ENCODE data around the gene PPP1R8. TPM values are rescaled to one million over a fixed set of nuclear protein-coding genes. Genes with fewer than 3 reads are reported as not detected.
"Not testable (repeated sequence)": the region's sequence is repeated elsewhere in the genome, so short reads cannot be mapped to it uniquely, and the experiment has no call there.

The PPP1R8 gene
- total RNA-seq, 2 experiments from 2014 or later: 34.1 to 35.8 TPM

GRCh38 chr1:27864264-27864895 is 33.8 kb downstream of the PPP1R8 start:
- Mint-ChIP-seq H3K4me1 (ENCODE audit: low read depth) (peaks cover 44% of the 10 kb centered on the region), H3K27ac (peak overlapping the region; percentile 93), H3K27me3 (ENCODE audit: low read depth) (no peaks in the 10 kb centered on the region), H3K9me3 (no peaks in the 10 kb centered on the region), H3K4me3 (peak overlapping the region; percentile 43), H3K36me3 (ENCODE audit: low read depth) (no peaks in the 10 kb centered on the region)
- peak; percentile 78 for DNase-seq
- intact Hi-C loops (cut with micrococcal nuclease): loop anchor here (1.0 to 5.0 kb wide), 4 partner anchors 9 to 93 kb away; partner anchors contain the start of genes PPP1R8 and XKR8
- CTCF ChIA-PET: interaction anchor here (0.7 kb wide), 1 partner anchor 384 kb away, joined by 4 read pairs; no protein-coding TSS in a partner anchor

- Mint-ChIP-seq H3K36me3 (ENCODE audit: low read depth) (no peaks in the 10 kb centered on the region), H3K4me3 (no peak overlapping the region), H3K27me3 (ENCODE audit: low read depth) (no peaks in the 10 kb centered on the region), H3K27ac (peak overlapping the region; percentile 13), H3K4me1 (ENCODE audit: low read depth) (peaks cover 49% of the 10 kb centered on the region), H3K9me3 (no peaks in the 10 kb centered on the region)
- DNase-seq: no peak
- intact Hi-C loops (cut with micrococcal nuclease): loop anchor here (2.0 kb wide), 2 partner anchors 25 to 35 kb away; partner anchors contain the start of gene PPP1R8
- CTCF ChIA-PET: no interaction called here
Measured at GRCh38 chr1:27865821-27866220, 35.2 kb downstream of the PPP1R8 start.

- intact Hi-C loops (cut with micrococcal nuclease): no loop called here
- H3K9me3 Mint-ChIP-seq: no peaks in the 10 kb centered on the region
- H3K4me3 Mint-ChIP-seq: peak overlapping the region; percentile 67
- H3K36me3 Mint-ChIP-seq (ENCODE audit: low read depth): no peaks in the 10 kb centered on the region
- CTCF ChIA-PET: no interaction called here
- H3K27me3 Mint-ChIP-seq (ENCODE audit: low read depth): no peaks in the 10 kb centered on the region
- no peak for DNase-seq
- H3K27ac Mint-ChIP-seq: peak overlapping the region; percentile 91
- peaks cover 47% of the 10 kb centered on the region for H3K4me1 Mint-ChIP-seq (ENCODE audit: low read depth)
Measured at GRCh38 chr1:27868556-27868931, 38.0 kb downstream of the PPP1R8 start.

- no peaks in the 10 kb centered on the region for H3K27me3 Mint-ChIP-seq (ENCODE audit: low read depth)
- peak overlapping the region; percentile 67 for H3K4me3 Mint-ChIP-seq
- intact Hi-C loops (cut with micrococcal nuclease): no loop called here
- peak overlapping the region; percentile 91 for H3K27ac Mint-ChIP-seq
- H3K9me3 Mint-ChIP-seq: no peaks in the 10 kb centered on the region
- CTCF ChIA-PET: interaction anchor here (0.5 kb wide), 1 partner anchor 221 kb away, joined by 4 read pairs; no protein-coding TSS in a partner anchor
- peaks cover 46% of the 10 kb centered on the region for H3K4me1 Mint-ChIP-seq (ENCODE audit: low read depth)
- peak; percentile 77 for DNase-seq
- H3K36me3 Mint-ChIP-seq (ENCODE audit: low read depth): no peaks in the 10 kb centered on the region
Measured at GRCh38 chr1:27868932-27869718, 38.5 kb downstream of the PPP1R8 start.

- DNase-seq: no peak
- no peaks in the 10 kb centered on the region for H3K36me3 Mint-ChIP-seq (ENCODE audit: low read depth)
- H3K4me1 Mint-ChIP-seq (ENCODE audit: low read depth): peaks cover 44% of the 10 kb centered on the region
- intact Hi-C loops (cut with micrococcal nuclease): loop anchor here (5.0 kb wide), 1 partner anchor 97 kb away; the partner anchor contains the start of gene STX12
- H3K9me3 Mint-ChIP-seq: no peaks in the 10 kb centered on the region
- H3K4me3 Mint-ChIP-seq: peak overlapping the region; percentile 67
- H3K27me3 Mint-ChIP-seq (ENCODE audit: low read depth): no peaks in the 10 kb centered on the region
- CTCF ChIA-PET: interaction anchor here (0.5 kb wide), 1 partner anchor 220 kb away, joined by 4 read pairs; no protein-coding TSS in a partner anchor
- H3K27ac Mint-ChIP-seq: peak overlapping the region; percentile 91
Measured at GRCh38 chr1:27869719-27870085, 39.1 kb downstream of the PPP1R8 start.

- CTCF ChIA-PET; H3K36me3 Mint-ChIP-seq (ENCODE audit: low read depth); H3K27me3 Mint-ChIP-seq (ENCODE audit: low read depth); H3K9me3 Mint-ChIP-seq; H3K27ac Mint-ChIP-seq; H3K4me3 Mint-ChIP-seq; DNase-seq: not testable (repeated sequence)
- peaks cover 45% of the 10 kb centered on the region for H3K4me1 Mint-ChIP-seq (ENCODE audit: low read depth)
- intact Hi-C loops (cut with micrococcal nuclease): loop anchor here (5.0 kb wide), 1 partner anchor 99 kb away; the partner anchor contains the start of gene STX12
Measured at GRCh38 chr1:27871076-27871475, 40.5 kb downstream of the PPP1R8 start.

GRCh38 chr1:27872059-27872801 is 41.6 kb downstream of the PPP1R8 start, which contains the start of gene THEMIS2:
Gene THEMIS2 (plus strand): TSS chr1:27872544. CDS start chr1:27872572, 28 bp downstream.
- Mint-ChIP-seq H3K4me3 (peak within 1 kb of the TSS; percentile 86), H3K27ac (peak within 1 kb of the TSS; percentile 74), H3K36me3 (ENCODE audit: low read depth) (peaks cover 2% of the 10 kb centered on the region), H3K27me3 (ENCODE audit: low read depth) (no peaks in the 10 kb centered on the region), H3K4me1 (ENCODE audit: low read depth) (peaks cover 51% of the 10 kb centered on the region), H3K9me3 (no peaks in the 10 kb centered on the region)
- CTCF ChIA-PET: interaction anchor here (0.6 kb wide), 1 partner anchor 11 kb away, joined by 3 read pairs; no protein-coding TSS in a partner anchor
- DNase-seq: peak; percentile 81
- intact Hi-C loops (cut with micrococcal nuclease): loop anchor here (5.0 kb wide), 1 partner anchor 100 kb away; the partner anchor contains the start of gene STX12

- Mint-ChIP-seq H3K4me1 (ENCODE audit: low read depth) (peaks cover 48% of the 10 kb centered on the region), H3K9me3 (no peaks in the 10 kb centered on the region), H3K4me3 (peak overlapping the region; percentile 86), H3K27me3 (ENCODE audit: low read depth) (no peaks in the 10 kb centered on the region), H3K27ac (peak overlapping the region; percentile 74), H3K36me3 (ENCODE audit: low read depth) (peaks cover 2% of the 10 kb centered on the region)
- intact Hi-C loops (cut with micrococcal nuclease): loop anchor here (1.0 to 5.0 kb wide), 3 partner anchors 9 to 101 kb away; partner anchors contain the start of genes PPP1R8 and STX12
- peak; percentile 62 for DNase-seq
- CTCF ChIA-PET: interaction anchor here (0.6 kb wide), 1 partner anchor 11 kb away, joined by 3 read pairs; no protein-coding TSS in a partner anchor
Measured at GRCh38 chr1:27872802-27873551, 42.4 kb downstream of the PPP1R8 start.

GRCh38 chr1:27873671-27874384 is 43.2 kb downstream of the PPP1R8 start:
- H3K4me1 Mint-ChIP-seq (ENCODE audit: low read depth): peaks cover 46% of the 10 kb centered on the region

GRCh38 chr1:27876341-27877114 is 45.9 kb downstream of the PPP1R8 start:
- no peak for DNase-seq
- Mint-ChIP-seq H3K9me3 (no peaks in the 10 kb centered on the region), H3K27ac (no peak overlapping the region), H3K36me3 (ENCODE audit: low read depth) (peaks cover 2% of the 10 kb centered on the region), H3K27me3 (ENCODE audit: low read depth) (no peaks in the 10 kb centered on the region), H3K4me3 (no peak overlapping the region), H3K4me1 (ENCODE audit: low read depth) (peaks cover 38% of the 10 kb centered on the region)
- intact Hi-C loops (cut with micrococcal nuclease): no loop called here
- CTCF ChIA-PET: interaction anchor here (0.7 to 1.5 kb wide), 2 partner anchors 16 to 63 kb away, joined by 3 to 4 read pairs; no protein-coding TSS in a partner anchor

More at GRCh38 chr1:27873671-27874384, 43.2 kb downstream of the PPP1R8 start:
- DNase-seq: peak; percentile 55
- Mint-ChIP-seq H3K36me3 (ENCODE audit: low read depth) (peaks cover 2% of the 10 kb centered on the region), H3K27ac (peak overlapping the region; percentile 74), H3K4me3 (peak overlapping the region; percentile 86), H3K9me3 (no peaks in the 10 kb centered on the region), H3K27me3 (ENCODE audit: low read depth) (no peaks in the 10 kb centered on the region)
- intact Hi-C loops (cut with micrococcal nuclease): loop anchor here (1.0 to 5.0 kb wide), 3 partner anchors 10 to 102 kb away; partner anchors contain the start of genes PPP1R8 and STX12
- CTCF ChIA-PET: interaction anchor here (0.7 kb wide), 1 partner anchor 59 kb away, joined by 4 read pairs; no protein-coding TSS in a partner anchor

Data from activated naive CD4-positive, alpha-beta T cell treated with anti-CD3 and anti-CD28 coated beads for 36 hours (primary cell).